Measurements from ENCODE around the gene ANAPC4. TPM values are rescaled to one million over a fixed set of nuclear protein-coding genes. Genes with fewer than 3 reads are reported as not detected.

Gene ANAPC4
- total RNA-seq, 1 donor from 2014 or later, result 37.4 TPM

DNA sequence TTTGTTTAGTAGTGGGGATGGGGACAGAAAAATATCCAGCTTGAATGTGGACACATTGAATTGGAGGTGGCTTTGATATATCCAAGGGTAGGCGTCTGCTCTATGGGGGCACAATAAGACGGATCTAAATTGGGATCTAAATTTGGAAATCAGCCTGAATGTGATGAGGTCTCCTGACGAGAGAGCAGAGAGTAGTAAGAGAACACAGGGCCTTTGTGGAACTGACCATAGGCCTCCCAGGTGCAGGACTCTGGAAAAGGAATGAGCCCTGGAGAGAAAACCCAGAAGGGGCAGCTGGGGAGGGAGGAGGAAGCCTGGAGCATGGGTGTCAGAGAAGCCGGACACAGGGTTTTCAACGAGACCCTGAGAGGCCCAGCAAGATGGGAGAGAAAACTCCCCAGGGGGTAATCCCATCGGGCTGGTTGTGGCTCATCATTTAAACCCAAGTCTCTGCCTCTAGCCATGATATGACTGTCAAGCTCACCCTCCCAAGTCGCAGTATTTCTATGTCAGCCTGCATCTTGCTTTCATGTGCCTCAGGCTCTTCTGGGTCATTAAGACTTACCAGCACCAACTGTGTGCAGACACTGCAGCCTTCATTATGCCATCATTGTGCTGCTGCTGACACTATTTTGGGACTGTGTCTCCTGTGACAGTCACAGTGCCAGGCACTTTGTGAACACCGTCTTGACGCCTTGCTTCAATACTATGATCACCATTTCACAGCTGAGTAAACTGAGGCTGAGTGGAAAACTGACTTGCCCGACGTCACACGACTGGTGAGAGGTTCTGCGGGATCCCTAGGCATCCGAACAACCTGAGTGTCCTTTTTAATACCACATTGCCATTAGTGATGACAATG is 57.1 kb downstream of the ANAPC4 start:
- no peak overlapping the region for H3K4me3 Mint-ChIP-seq
- H3K27ac Mint-ChIP-seq, result no peak overlapping the region
- H3K9me3 Mint-ChIP-seq, result no peaks in the 10 kb centered on the region
- H3K4me1 Mint-ChIP-seq, result no peaks in the 10 kb centered on the region
- no peaks in the 10 kb centered on the region for H3K27me3 Mint-ChIP-seq
- no peak for DNase-seq
- H3K36me3 Mint-ChIP-seq (ENCODE audit: low read depth), result no peaks in the 10 kb centered on the region
- intact Hi-C loops (cut with micrococcal nuclease), result no loop called here

DNA sequence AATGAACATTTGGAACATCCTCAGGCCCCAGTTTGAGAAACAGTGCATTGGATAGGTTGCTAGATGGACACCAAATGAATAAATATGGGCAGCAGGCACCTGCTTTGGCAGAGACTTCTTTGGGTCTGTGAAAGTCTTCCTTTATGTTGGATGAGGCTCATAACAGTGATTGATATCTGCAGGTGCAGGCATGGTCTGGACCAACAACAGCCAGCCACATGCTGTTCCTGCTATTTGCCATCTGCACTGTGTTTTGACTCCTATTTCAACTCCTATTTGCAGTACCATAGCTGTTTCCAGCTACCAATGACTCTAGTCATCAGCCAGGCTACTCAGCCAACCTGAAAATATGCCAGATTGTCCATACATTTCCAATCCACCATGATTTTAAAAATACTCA is 60.9 kb downstream of the ANAPC4 start:
- intact Hi-C loops (cut with micrococcal nuclease), result no loop called here
- DNase-seq, result no peak
- Mint-ChIP-seq H3K36me3 (ENCODE audit: low read depth) (no peaks in the 10 kb centered on the region), H3K9me3 (no peaks in the 10 kb centered on the region), H3K27me3 (no peaks in the 10 kb centered on the region), H3K4me3 (no peak overlapping the region), H3K4me1 (no peaks in the 10 kb centered on the region), H3K27ac (no peak overlapping the region)

DNA sequence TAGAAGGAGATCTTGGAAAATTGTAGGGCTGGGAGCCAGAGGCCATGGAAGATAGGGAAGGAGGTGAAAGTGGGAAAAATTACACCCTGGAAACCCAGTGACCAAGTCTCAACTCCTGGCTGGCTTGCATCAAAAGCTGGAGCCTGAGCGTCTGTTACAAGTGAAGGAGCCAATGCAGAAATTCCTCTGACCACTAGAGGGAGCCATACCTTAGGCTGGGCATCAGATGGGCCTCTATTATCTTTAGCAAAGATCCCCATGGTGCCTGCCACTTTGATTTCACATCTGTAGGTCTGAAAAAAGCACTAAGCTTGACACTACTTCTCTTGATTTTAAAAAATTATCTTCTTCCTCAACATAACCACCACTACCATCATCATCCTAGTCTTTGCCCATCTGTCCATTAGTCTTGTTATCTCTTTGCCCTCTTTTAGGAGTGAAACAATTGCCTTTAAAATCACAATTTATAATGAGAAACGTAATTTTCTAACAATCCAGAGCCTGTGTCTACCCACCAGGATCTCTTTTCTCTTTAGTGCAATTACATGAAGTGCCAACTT is 62.9 kb downstream of the ANAPC4 start:
- Mint-ChIP-seq H3K27me3 (no peaks in the 10 kb centered on the region), H3K36me3 (ENCODE audit: low read depth) (no peaks in the 10 kb centered on the region), H3K9me3 (no peaks in the 10 kb centered on the region), H3K4me3 (no peak overlapping the region), H3K27ac (no peak overlapping the region), H3K4me1 (no peaks in the 10 kb centered on the region)
- DNase-seq, result peak; percentile 88
- intact Hi-C loops (cut with micrococcal nuclease), result loop anchor here (1.0 to 10.0 kb wide), 2 partner anchors 328 to 425 kb away; partner anchors contain the start of gene SEL1L3

DNA sequence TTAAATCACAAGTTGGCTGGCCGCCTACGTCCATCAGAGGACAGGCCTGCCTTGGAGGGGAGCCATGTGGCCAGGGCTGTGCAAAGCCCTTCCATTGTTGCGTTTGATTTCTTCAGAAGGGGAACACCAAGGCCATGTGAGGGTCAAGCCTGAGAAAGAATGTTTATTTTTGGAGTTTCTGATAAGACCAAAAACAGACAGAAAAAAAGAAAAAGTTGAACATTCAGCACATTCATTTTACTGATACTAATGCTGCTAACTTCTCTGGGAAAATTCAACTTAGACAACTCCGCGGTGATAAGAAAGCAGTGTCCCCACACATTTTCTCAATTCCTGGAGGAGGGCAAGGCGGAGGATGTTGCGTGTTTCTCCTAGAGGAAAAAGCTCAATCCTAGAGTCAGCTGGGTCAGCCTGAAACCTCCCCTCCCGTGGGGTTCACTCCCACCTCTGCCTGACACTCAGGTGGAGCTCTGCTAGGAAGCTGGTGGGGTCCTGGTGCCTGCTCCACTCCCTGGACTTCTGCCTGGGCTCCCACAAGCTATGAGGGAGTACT is 63.5 kb downstream of the ANAPC4 start:
- H3K9me3 Mint-ChIP-seq, result no peaks in the 10 kb centered on the region
- no peaks in the 10 kb centered on the region for H3K27me3 Mint-ChIP-seq
- no peak overlapping the region for H3K4me3 Mint-ChIP-seq
- no peak overlapping the region for H3K27ac Mint-ChIP-seq
- no peak for DNase-seq
- intact Hi-C loops (cut with micrococcal nuclease), result loop anchor here (1.0 to 10.0 kb wide), 2 partner anchors 328 to 424 kb away; partner anchors contain the start of gene SEL1L3
- H3K36me3 Mint-ChIP-seq (ENCODE audit: low read depth), result no peaks in the 10 kb centered on the region
- H3K4me1 Mint-ChIP-seq, result no peaks in the 10 kb centered on the region

DNA sequence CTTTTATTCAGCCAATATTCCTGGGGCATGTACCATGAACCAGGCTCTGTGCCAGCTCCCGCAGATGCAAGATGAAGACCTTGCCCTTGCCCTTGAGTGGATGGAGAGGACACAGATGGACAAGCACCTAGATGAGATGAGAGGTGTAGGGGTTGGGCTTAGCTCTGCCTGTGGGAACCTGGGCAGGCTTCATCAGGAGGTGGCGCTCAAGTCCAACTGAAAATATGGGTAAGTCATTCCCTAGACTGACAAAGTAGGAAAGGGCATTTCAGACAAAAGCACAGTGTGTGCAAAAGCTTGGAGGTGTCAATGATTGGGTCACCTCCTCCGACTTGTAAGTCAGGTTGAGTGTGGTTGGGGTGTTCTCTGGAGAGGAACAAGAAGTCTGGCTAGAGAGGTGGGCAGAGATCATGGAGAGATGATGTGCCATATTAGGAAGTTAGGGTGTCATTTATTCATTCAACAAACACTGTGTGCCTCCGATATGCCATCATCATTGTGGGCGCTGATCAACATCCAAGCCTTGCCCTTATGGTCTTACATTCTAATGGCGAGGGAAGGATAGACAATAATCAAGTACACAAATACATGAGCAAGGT is 64.6 kb downstream of the ANAPC4 start:
- intact Hi-C loops (cut with micrococcal nuclease), result loop anchor here (10.0 kb wide), 1 partner anchor 423 kb away; the partner anchor contains the start of gene SEL1L3
- no peaks in the 10 kb centered on the region for H3K9me3 Mint-ChIP-seq
- DNase-seq, result peak; percentile 59
- H3K27ac Mint-ChIP-seq, result no peak overlapping the region
- H3K4me1 Mint-ChIP-seq, result no peaks in the 10 kb centered on the region
- H3K36me3 Mint-ChIP-seq (ENCODE audit: low read depth), result no peaks in the 10 kb centered on the region
- no peaks in the 10 kb centered on the region for H3K27me3 Mint-ChIP-seq
- no peak overlapping the region for H3K4me3 Mint-ChIP-seq

DNA sequence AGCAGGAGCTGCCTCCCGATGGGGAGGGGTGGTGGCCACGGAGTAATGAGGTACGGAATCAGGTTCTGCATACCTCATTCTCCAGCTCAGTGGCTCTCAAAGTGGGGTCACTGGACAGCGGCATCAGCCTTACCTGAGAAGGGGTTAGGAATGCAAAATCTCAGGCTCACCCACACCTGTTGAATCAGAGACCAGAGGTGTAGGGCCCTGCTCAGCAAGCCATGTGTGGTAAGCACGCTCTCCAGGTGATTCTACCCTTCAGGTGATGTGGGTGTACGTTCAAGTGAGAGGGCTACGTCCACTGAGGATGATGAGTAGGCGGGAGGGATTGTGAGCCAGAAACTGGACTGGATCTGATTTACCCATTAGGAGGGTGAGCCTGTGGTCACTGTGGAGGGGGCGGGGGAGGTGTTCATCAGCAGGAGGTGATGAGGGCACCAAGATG is 65.8 kb downstream of the ANAPC4 start:
- intact Hi-C loops (cut with micrococcal nuclease), result loop anchor here (10.0 kb wide), 1 partner anchor 422 kb away; the partner anchor contains the start of gene SEL1L3

DNA sequence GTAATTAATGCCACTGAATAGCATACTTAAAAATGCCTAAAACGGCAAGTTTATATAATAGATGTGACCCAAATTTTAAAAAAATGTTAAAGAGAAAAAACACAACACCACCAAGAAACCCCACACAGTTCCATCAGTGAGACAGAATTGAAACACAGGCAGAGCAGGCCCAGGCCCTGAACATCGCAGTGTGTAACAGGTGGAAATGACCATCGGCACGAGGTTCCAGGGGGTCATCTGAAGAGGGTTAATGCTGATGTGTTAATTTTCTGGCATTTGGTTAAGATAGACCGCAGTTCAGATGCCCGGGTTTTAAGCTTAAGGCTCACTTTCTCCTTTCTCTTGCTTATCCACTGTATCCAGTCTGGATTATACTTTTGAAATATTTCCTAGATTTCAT is 66.8 kb downstream of the ANAPC4 start:
- intact Hi-C loops (cut with micrococcal nuclease), result loop anchor here (10.0 kb wide), 1 partner anchor 421 kb away; the partner anchor contains the start of gene SEL1L3
- no peaks in the 10 kb centered on the region for H3K4me1 Mint-ChIP-seq
- no peaks in the 10 kb centered on the region for H3K9me3 Mint-ChIP-seq
- H3K36me3 Mint-ChIP-seq (ENCODE audit: low read depth), result no peaks in the 10 kb centered on the region
- DNase-seq, result no peak
- H3K27me3 Mint-ChIP-seq, result no peaks in the 10 kb centered on the region
- H3K27ac Mint-ChIP-seq, result no peak overlapping the region
- H3K4me3 Mint-ChIP-seq, result no peak overlapping the region

More for the DNA sequence above, 65.8 kb downstream of the ANAPC4 start:
- Mint-ChIP-seq H3K27ac (no peak overlapping the region), H3K4me1 (no peaks in the 10 kb centered on the region), H3K4me3 (no peak overlapping the region), H3K27me3 (no peaks in the 10 kb centered on the region), H3K36me3 (ENCODE audit: low read depth) (no peaks in the 10 kb centered on the region), H3K9me3 (no peaks in the 10 kb centered on the region)
- no peak for DNase-seq

DNA sequence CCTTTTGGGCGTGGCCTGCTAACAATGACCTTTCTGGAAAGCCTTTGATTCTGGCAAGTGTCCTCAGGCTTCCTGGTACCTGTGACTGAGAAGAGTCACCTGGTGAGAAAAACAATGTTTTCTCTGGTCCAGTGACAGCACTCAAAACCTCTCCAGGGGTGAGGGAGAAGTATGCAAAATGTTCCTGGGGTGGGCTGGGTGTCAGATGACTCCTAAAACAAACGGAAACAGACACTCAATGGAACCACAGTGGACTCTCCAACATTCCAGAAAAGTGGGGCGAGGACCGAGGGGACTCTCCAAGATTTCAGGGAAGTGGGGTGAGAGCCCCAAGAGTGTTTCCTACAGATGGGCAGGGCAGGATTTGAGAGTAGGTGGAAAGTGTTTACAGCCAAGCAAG is 69.5 kb downstream of the ANAPC4 start:
- Mint-ChIP-seq H3K9me3 (no peaks in the 10 kb centered on the region), H3K27ac (no peak overlapping the region), H3K36me3 (ENCODE audit: low read depth) (no peaks in the 10 kb centered on the region), H3K4me3 (no peak overlapping the region), H3K27me3 (no peaks in the 10 kb centered on the region), H3K4me1 (peaks cover 2% of the 10 kb centered on the region)
- DNase-seq, result no peak
- intact Hi-C loops (cut with micrococcal nuclease), result loop anchor here (10.0 kb wide), 1 partner anchor 418 kb away; the partner anchor contains the start of gene SEL1L3

DNA sequence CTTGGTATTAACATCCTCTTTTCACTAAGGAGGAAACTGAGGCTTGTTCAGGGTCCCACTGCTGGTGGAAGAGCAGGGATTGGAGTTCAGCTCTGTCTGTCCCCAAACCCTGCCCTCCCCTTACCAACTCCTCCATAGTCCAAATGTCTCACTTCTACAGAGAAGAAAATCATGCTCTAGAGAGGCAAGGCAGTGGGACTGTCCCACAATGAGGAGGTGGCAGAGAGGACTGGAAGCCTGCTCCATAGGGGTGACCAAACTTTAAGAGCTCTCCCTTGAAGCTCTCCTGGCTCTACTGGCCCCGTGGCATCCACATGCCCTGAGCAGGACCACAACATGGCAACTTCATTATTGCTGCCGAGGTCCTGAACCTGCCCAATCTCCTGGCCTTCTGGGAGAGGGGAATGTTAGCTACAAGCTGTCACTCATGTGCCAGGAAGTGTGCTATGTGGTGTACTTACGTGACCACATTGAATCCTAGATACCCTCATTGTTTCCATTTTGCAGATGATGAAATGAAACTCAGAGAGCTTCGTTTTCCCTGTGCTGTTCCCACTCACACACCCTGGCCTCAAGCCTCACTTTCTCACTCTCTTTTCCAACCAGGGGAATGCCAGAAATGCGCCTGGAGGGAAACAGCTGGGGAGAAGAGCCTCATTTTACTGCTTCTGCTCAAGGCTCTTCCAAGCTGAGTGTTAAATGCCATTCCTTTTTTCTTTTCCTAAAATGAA is 71.5 kb downstream of the ANAPC4 start:
- Mint-ChIP-seq H3K27ac (no peak overlapping the region), H3K36me3 (ENCODE audit: low read depth) (no peaks in the 10 kb centered on the region), H3K27me3 (no peaks in the 10 kb centered on the region), H3K4me1 (peaks cover 2% of the 10 kb centered on the region), H3K9me3 (no peaks in the 10 kb centered on the region), H3K4me3 (no peak overlapping the region)
- DNase-seq, result no peak
- intact Hi-C loops (cut with micrococcal nuclease), result loop anchor here (10.0 kb wide), 1 partner anchor 416 kb away; the partner anchor contains the start of gene SEL1L3

DNA sequence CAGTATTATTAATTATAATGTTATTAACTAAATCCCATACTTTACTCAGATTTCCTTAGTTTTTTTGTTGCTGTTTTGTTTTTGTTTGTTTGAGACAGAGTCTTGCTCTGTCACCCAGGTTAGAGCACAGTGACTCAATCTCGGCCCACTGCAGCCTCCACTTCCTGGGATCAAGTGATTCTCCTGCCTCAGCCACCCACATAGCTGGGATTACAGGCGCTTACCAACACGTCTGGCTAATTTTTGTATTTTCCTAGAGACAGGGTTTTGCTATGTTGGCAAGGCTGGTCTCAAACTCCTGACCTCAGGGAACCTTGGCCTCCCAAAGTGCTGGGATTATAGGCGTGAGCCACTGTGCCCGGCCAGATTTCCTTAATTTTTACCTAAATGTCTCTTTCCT is 72.2 kb downstream of the ANAPC4 start:
- Mint-ChIP-seq H3K4me3 (no peak overlapping the region), H3K36me3 (ENCODE audit: low read depth) (no peaks in the 10 kb centered on the region), H3K9me3 (no peaks in the 10 kb centered on the region), H3K4me1 (peaks cover 2% of the 10 kb centered on the region), H3K27ac (no peak overlapping the region), H3K27me3 (no peaks in the 10 kb centered on the region)
- intact Hi-C loops (cut with micrococcal nuclease), result loop anchor here (10.0 kb wide), 1 partner anchor 416 kb away; the partner anchor contains the start of gene SEL1L3
- DNase-seq, result no peak

DNA sequence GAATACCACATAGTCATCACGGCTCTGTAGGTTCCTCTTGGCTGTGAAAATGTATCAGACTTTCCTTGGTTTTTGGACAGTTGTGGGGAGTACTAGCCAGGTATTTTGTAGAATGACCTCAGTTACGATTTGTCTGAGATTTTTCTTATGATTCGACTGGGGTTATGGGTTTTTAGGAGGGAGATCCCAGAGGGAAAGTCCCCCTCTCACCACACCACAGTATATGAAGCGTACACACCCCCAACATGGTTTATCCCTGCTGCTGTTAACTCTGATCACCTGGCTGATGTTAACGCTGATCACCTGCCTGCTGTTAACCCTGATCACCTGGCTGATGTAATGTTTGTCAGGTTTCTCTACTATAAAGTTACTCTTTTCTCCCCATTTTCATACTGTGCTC is 72.6 kb downstream of the ANAPC4 start:
- Mint-ChIP-seq H3K4me3 (no peak overlapping the region), H3K27me3 (no peaks in the 10 kb centered on the region), H3K36me3 (ENCODE audit: low read depth) (no peaks in the 10 kb centered on the region), H3K4me1 (peaks cover 2% of the 10 kb centered on the region), H3K9me3 (no peaks in the 10 kb centered on the region), H3K27ac (no peak overlapping the region)
- intact Hi-C loops (cut with micrococcal nuclease), result loop anchor here (10.0 kb wide), 1 partner anchor 415 kb away; the partner anchor contains the start of gene SEL1L3
- no peak for DNase-seq

DNA sequence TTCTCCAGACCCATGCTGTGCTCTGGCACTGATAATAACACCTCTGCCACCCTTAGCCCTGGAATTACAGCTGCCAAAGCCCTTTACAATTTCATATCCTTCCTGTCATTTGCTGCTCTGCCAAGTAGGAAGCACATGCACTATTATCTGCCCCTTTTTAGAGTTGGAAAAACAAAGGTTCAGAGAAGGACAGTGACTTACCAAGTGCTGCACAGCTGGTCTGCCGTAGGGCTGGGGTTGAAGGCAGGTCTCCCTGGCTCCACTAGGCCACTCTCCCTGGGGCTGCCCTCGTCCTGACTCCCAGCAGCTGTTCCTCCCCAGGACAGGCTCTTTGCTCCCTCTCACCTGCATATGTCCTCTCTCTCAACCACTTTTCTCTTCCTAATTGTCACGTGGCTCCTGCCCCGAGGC is 73.4 kb downstream of the ANAPC4 start:
- no peak for DNase-seq
- intact Hi-C loops (cut with micrococcal nuclease), result no loop called here
- H3K4me3 Mint-ChIP-seq, result no peak overlapping the region
- H3K4me1 Mint-ChIP-seq, result peaks cover 2% of the 10 kb centered on the region
- H3K27ac Mint-ChIP-seq, result no peak overlapping the region
- H3K36me3 Mint-ChIP-seq (ENCODE audit: low read depth), result no peaks in the 10 kb centered on the region
- no peaks in the 10 kb centered on the region for H3K27me3 Mint-ChIP-seq
- no peaks in the 10 kb centered on the region for H3K9me3 Mint-ChIP-seq

DNA sequence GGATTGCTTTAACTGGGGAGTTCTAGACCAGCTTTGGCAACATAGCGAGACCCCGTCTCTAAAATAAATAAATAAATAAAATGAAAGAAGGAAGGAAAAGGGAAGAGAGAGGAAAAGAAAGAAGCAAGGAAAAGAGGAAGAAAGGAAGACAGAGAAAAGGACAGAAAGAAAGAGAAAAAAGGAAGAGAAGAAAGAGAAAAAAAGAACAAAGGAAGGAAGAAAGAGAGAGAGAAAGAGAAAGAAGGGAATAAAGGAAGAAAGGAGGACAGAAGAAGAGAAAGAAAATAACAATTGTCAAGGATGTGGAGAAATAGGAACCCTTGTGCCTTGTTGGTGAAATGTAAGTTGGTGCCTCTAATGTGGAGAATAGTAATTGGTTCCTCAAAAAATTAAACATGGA is 74.6 kb downstream of the ANAPC4 start:
- H3K27me3 Mint-ChIP-seq, result no peaks in the 10 kb centered on the region
- no peak overlapping the region for H3K27ac Mint-ChIP-seq
- H3K9me3 Mint-ChIP-seq, result no peaks in the 10 kb centered on the region
- H3K36me3 Mint-ChIP-seq (ENCODE audit: low read depth), result no peaks in the 10 kb centered on the region
- no peak overlapping the region for H3K4me3 Mint-ChIP-seq
- H3K4me1 Mint-ChIP-seq, result peaks cover 2% of the 10 kb centered on the region
- DNase-seq, result no peak
- intact Hi-C loops (cut with micrococcal nuclease), result no loop called here

Data from activated CD4-positive, alpha-beta T cell treated with anti-CD3 and anti-CD28 coated beads, Interleukin-2, amount 10 ng/mL, durations not matched to agents 24 days and 14 days (primary cell).